Measurements from ENCODE around the gene PROM2. TPM values are rescaled to one million over a fixed set of nuclear protein-coding genes. Genes with fewer than 3 reads are reported as not detected.

Gene PROM2
- total RNA-seq, 2 donors from 2014 or later, result 3.5 to 10.0 TPM

GRCh38 chr2:95318431-95319220, 44.4 kb downstream of the PROM2 start:
- H3K36me3 ChIP-seq, result no peaks in the 10 kb centered on the region
- no peaks in the 10 kb centered on the region for H3K27me3 ChIP-seq (replicated peaks; ENCODE audit: insufficient read depth)
- H3K4me1 ChIP-seq (ENCODE audit: control insufficient read depth in 1 of 2, low read depth in 2 of 2), result peaks cover 4 to 14% of the 10 kb centered on the region in 2 donors
- no peak for TF ChIP-seq CTCF (IDR thresholded peaks at IDR 0.05)
- ATAC-seq (ENCODE audit: insufficient number of reproducible peaks, low FRiP score, low read depth), result no peak
- no peaks in the 10 kb centered on the region for H3K9me3 ChIP-seq
- no peak overlapping the region for H3K27ac ChIP-seq
- DNase-seq (ENCODE audit: low spot score), result no peak
- H3K4me3 ChIP-seq, result no peak overlapping the region

- DNase-seq (ENCODE audit: low spot score), result no peak
- Histone ChIP-seq H3K4me1 (ENCODE audit: control insufficient read depth in 1 of 2, low read depth in 2 of 2) (peaks cover 4 to 14% of the 10 kb centered on the region in 2 donors), H3K27ac (no peak overlapping the region), H3K27me3 (replicated peaks; ENCODE audit: insufficient read depth) (no peaks in the 10 kb centered on the region), H3K9me3 (no peaks in the 10 kb centered on the region), H3K36me3 (no peaks in the 10 kb centered on the region), H3K4me3 (no peak overlapping the region)
- no peak for TF ChIP-seq CTCF (IDR thresholded peaks at IDR 0.05)
- ATAC-seq (ENCODE audit: insufficient number of reproducible peaks, low FRiP score, low read depth), result no peak
Measured at GRCh38 chr2:95319481-95320343, 45.5 kb downstream of the PROM2 start.

GRCh38 chr2:95320344-95320712, 46.1 kb downstream of the PROM2 start:
- ATAC-seq (ENCODE audit: insufficient number of reproducible peaks, low FRiP score, low read depth) (no peak), DNase-seq (ENCODE audit: low spot score) (no peak)
- no peak for TF ChIP-seq CTCF (IDR thresholded peaks at IDR 0.05)
- H3K36me3 ChIP-seq, result no peaks in the 10 kb centered on the region
- peaks cover 4 to 14% of the 10 kb centered on the region in 2 donors for H3K4me1 ChIP-seq (ENCODE audit: control insufficient read depth in 1 of 2, low read depth in 2 of 2)
- H3K4me3 ChIP-seq, result no peak overlapping the region
- no peak overlapping the region for H3K27ac ChIP-seq
- H3K27me3 ChIP-seq (replicated peaks; ENCODE audit: insufficient read depth), result no peaks in the 10 kb centered on the region
- no peaks in the 10 kb centered on the region for H3K9me3 ChIP-seq

GRCh38 chr2:95320986-95321767, 46.9 kb downstream of the PROM2 start:
- H3K9me3 ChIP-seq, result no peaks in the 10 kb centered on the region
- no peak for TF ChIP-seq CTCF (IDR thresholded peaks at IDR 0.05)
- no peaks in the 10 kb centered on the region for H3K36me3 ChIP-seq
- ATAC-seq (ENCODE audit: insufficient number of reproducible peaks, low FRiP score, low read depth) (no peak), DNase-seq (ENCODE audit: low spot score) (no peak)
- H3K4me3 ChIP-seq, result no peak overlapping the region
- H3K27ac ChIP-seq, result no peak overlapping the region
- no peaks in the 10 kb centered on the region for H3K27me3 ChIP-seq (replicated peaks; ENCODE audit: insufficient read depth)
- H3K4me1 ChIP-seq (ENCODE audit: control insufficient read depth in 1 of 2, low read depth in 2 of 2), result peaks cover 4 to 9% of the 10 kb centered on the region in 2 donors

Measured in thoracic aorta (tissue), 2 donors.